Hepatocyte (in vitro differentiated cells): Measurements from ENCODE around the gene RAB29.

Source experiments
- CTCF ChIP-seq: fragments of 200-600 bp; sonication (generic); IDR thresholded peaks from 2 replicates; pipeline ENCODE4 v1.5.1; 2016; ENCODE audit warnings: antibody characterized with exemption, mild to moderate bottlenecking; ENCODE audit not compliant: poor library complexity
- EZH2 ChIP-seq: fragments of 200-600 bp; sonication (generic); IDR thresholded peaks from 2 replicates; pipeline ENCODE4 v1.6.1; 2016; ENCODE audit warnings: antibody characterized with exemption, mild to moderate bottlenecking, borderline replicate concordance
- EZH2phosphoT487 ChIP-seq: fragments of 200-600 bp; sonication (generic); IDR thresholded peaks from one replicate; pipeline ENCODE4 v1.6.1; 2018; ENCODE audit warnings: antibody characterized with exemption, mild to moderate bottlenecking, low read depth, moderate library complexity; ENCODE audit not compliant: unreplicated experiment, severe bottlenecking

- TF ChIP-seq EZH2phosphoT487 (no peak), EZH2 (no peak), CTCF (no peak)
Measured at GRCh38 chr1:205770618-205771017, 4.7 kb downstream of the RAB29 start.
